ENCODE data around the gene SEMA6B. TPM values are rescaled to one million over a fixed set of nuclear protein-coding genes. Genes with fewer than 3 reads are reported as not detected.

The SEMA6B gene
- total RNA-seq, 1 experiment from 2014 or later = 38.4 TPM

GRCh38 chr19:4505570-4506448, 53.7 kb downstream of the SEMA6B start:
- Histone ChIP-seq H3K9ac (ENCODE audit: extremely low read depth, insufficient read length, low read length) (no peak overlapping the region), H3K27me3 (ENCODE audit: insufficient read depth, low read length) (no peaks in the 10 kb centered on the region)
- H3K27me3 Mint-ChIP-seq (ENCODE audit: low read depth) = peaks cover 40% of the 10 kb centered on the region

More at GRCh38 chr19:4505570-4506448, 53.7 kb downstream of the SEMA6B start:
- Mint-ChIP-seq H3K36me3 (ENCODE audit: insufficient read depth in 1 of 3, low read depth in 3 of 3) (peaks cover 12 to 39% (median 30%) of the 10 kb centered on the region in 3 experiments; a peak in 6 of 7 replicates), H3K4me1 (no peaks in the 10 kb centered on the region), H3K9me3 (no peaks in the 10 kb centered on the region), H3K27ac (no peak overlapping the region), H3K4me3 (no peak overlapping the region)
- Histone ChIP-seq H2BK20ac (ENCODE audit: low read depth, low read length, poor library complexity, severe bottlenecking) (no peak overlapping the region), H2AK5ac (ENCODE audit: insufficient read length, low read length) (no peak overlapping the region), H4K20me1 (ENCODE audit: control insufficient read depth, insufficient read depth, insufficient read length) (no peaks in the 10 kb centered on the region), H2BK120ac (ENCODE audit: low read depth, low read length, poor library complexity, severe bottlenecking) (no peak overlapping the region), H2BK15ac (ENCODE audit: low read depth, low read length) (no peak overlapping the region), H3K18ac (ENCODE audit: insufficient read length, low read depth, low read length) (no peak overlapping the region), H2AFZ (ENCODE audit: low read length) (no peak overlapping the region), H3K56ac (ENCODE audit: insufficient read length, low read depth, low read length) (no peak overlapping the region), H2BK5ac (ENCODE audit: insufficient read length, low read length) (no peak overlapping the region), H4K5ac (ENCODE audit: insufficient read length, low read depth, low read length) (no peak overlapping the region), H3K4ac (ENCODE audit: low read depth, low read length) (no peak overlapping the region), H3K79me1 (ENCODE audit: insufficient read depth, low read depth, low read length, poor library complexity, severe bottlenecking) (no peaks in the 10 kb centered on the region), H3K4me1 (ENCODE audit: insufficient read depth, low read length) (no peaks in the 10 kb centered on the region), H4K8ac (replicated peaks; ENCODE audit: insufficient read length, low read depth, low read length) (no peak overlapping the region), H4K91ac (ENCODE audit: insufficient read length, low read depth, low read length) (no peak overlapping the region), H3K23ac (ENCODE audit: insufficient read length, low read depth, low read length) (no peak overlapping the region), H3K9me3 (ENCODE audit: control insufficient read depth, low read depth, low read length) (no peaks in the 10 kb centered on the region), H3K79me2 (ENCODE audit: insufficient read depth, low read length) (no peaks in the 10 kb centered on the region), H3K14ac (ENCODE audit: insufficient read depth, low read length) (no peak overlapping the region; the same call in 1 of the 2 replicates), H2BK12ac (ENCODE audit: insufficient read length, low read depth, low read length) (no peak overlapping the region), H3K4me2 (ENCODE audit: insufficient read depth, insufficient read length, low read length) (no peak overlapping the region), H3T11ph (ENCODE audit: low read length) (no peak overlapping the region), H3K23me2 (ENCODE audit: insufficient read length, low read depth, low read length, poor library complexity, severe bottlenecking) (peaks cover 2% of the 10 kb centered on the region), H3K27ac (ENCODE audit: insufficient read length, low read depth, low read length) (no peak overlapping the region)
- TF ChIP-seq CTCF (conservative IDR thresholded peaks at IDR 0.05) = no peak
- no peak for DNase-seq
- WGBS (ENCODE audit: extremely low coverage, insufficient read length, low lambda C conversion rate) = no CpG with 5 or more reads among the region's 34 CpGs

Measured in H9 (cell line).